DND-41 (cell line): ENCODE data around the gene MAP3K1.
A peak's percentile ranks its signal among the peaks of the same experiment; 100 is the strongest.

Experiments used
- EZH2 ChIP-seq: IDR thresholded peaks from 3 replicates; pipeline ENCODE4 v1.6.1; 2012; ENCODE audit warnings: borderline replicate concordance, low read depth, mild to moderate bottlenecking, moderate library complexity, low read length, inconsistent platforms; ENCODE audit not compliant: severe bottlenecking
- TF ChIP-seq, protein P1 (sequence below): IDR thresholded peaks from 2 replicates; pipeline ENCODE4 v1.5.1; 2012; ENCODE audit warnings: borderline replicate concordance, low read length, moderate library complexity, mild to moderate bottlenecking; ENCODE audit not compliant: poor library complexity, severe bottlenecking; ENCODE audit errors: extremely low read depth

DNA sequence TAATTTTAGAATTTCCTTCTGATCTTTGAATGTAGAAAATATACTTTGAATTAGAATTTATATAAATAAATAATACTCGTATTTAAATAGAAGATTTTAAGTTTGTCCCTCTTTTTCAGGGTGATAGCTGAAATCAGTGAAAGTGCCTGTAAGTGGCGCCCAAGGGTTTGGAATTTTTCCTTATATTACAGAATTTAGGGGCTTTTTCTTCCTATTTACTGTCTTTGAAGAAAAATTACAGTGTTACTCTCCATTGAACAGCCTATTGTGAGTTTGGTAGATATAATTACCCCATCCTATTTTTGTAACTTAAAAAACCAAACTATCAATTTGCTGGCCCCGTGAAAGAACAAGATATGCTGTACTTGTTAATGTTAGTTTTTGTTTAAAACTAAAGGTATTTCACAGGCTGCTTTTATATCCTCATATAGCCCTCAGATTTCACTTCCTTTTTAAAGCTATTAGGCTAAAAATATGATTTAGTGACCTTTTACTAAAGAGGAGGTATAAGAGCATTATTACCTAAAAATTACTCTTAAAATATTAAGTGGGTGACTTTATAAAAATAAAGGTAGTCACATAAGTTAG is 3.2 kb downstream of the MAP3K1 start:
- TF ChIP-seq, protein P1, sequence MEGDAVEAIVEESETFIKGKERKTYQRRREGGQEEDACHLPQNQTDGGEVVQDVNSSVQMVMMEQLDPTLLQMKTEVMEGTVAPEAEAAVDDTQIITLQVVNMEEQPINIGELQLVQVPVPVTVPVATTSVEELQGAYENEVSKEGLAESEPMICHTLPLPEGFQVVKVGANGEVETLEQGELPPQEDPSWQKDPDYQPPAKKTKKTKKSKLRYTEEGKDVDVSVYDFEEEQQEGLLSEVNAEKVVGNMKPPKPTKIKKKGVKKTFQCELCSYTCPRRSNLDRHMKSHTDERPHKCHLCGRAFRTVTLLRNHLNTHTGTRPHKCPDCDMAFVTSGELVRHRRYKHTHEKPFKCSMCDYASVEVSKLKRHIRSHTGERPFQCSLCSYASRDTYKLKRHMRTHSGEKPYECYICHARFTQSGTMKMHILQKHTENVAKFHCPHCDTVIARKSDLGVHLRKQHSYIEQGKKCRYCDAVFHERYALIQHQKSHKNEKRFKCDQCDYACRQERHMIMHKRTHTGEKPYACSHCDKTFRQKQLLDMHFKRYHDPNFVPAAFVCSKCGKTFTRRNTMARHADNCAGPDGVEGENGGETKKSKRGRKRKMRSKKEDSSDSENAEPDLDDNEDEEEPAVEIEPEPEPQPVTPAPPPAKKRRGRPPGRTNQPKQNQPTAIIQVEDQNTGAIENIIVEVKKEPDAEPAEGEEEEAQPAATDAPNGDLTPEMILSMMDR = peak; percentile 22
- TF ChIP-seq EZH2 = no peak
